GM23338 (cell line): Measurements from ENCODE around the gene DESI2. TPM values are rescaled to one million over a fixed set of nuclear protein-coding genes. Genes with fewer than 3 reads are reported as not detected.
A peak's percentile ranks its signal among the peaks of the same experiment; 100 is the strongest.

Experiments
- ATAC-seq: fragments of 200-7000 bp; cut with Tn5 transposase; 3 replicates; pipeline ENCODE4 v1.9.1; 2020
- DNase-seq: peaks from one replicate; pipeline ENCODE4 v3.0.0-alpha.2; 2015; ENCODE audit warnings: low spot score
- H2AFZ ChIP-seq: fragments of 200-600 bp; sonication (generic); 2 replicates; pipeline ENCODE4 v1.8.0; 2016; ENCODE audit warnings: antibody characterized with exemption, mild to moderate bottlenecking, moderate library complexity
- H3F3A ChIP-seq: fragments of 200-600 bp; sonication (generic); replicated peaks from 2 replicates; pipeline ENCODE4 v1.8.0; 2017; ENCODE audit warnings: antibody characterized with exemption, mixed run types, low read depth
- H3K27ac ChIP-seq: fragments of 200-600 bp; sonication (generic); 2 replicates; pipeline ENCODE4 v1.6.1; 2016; ENCODE audit warnings: low read depth
- H3K27me3 ChIP-seq: fragments of 200-600 bp; sonication (generic); 2 replicates; pipeline ENCODE4 v1.8.0; 2016; ENCODE audit warnings: mild to moderate bottlenecking, mixed run types, moderate library complexity; ENCODE audit not compliant: insufficient read depth
- H3K36me3 ChIP-seq: fragments of 200-600 bp; sonication (generic); 2 replicates; pipeline ENCODE4 v1.8.0; 2016; ENCODE audit warnings: mild to moderate bottlenecking; ENCODE audit not compliant: insufficient read depth
- H3K4me1 ChIP-seq: fragments of 200-600 bp; sonication (generic); 2 replicates; pipeline ENCODE4 v1.8.0; 2016; ENCODE audit warnings: mild to moderate bottlenecking, moderate library complexity; ENCODE audit not compliant: insufficient read depth
- H3K4me2 ChIP-seq: fragments of 200-600 bp; sonication (generic); 2 replicates; pipeline ENCODE4 v1.7.1; 2017; ENCODE audit warnings: mixed run types
- H3K4me3 ChIP-seq: fragments of 200-600 bp; sonication (generic); 2 replicates; pipeline ENCODE4 v1.6.1; 2016; ENCODE audit warnings: mixed run types
- H3K79me2 ChIP-seq: fragments of 200-600 bp; sonication (generic); replicated peaks from 2 replicates; pipeline ENCODE4 v1.8.0; 2017; ENCODE audit warnings: mild to moderate bottlenecking; ENCODE audit not compliant: insufficient read depth
- H3K9me2 ChIP-seq: fragments of 200-600 bp; sonication (generic); 2 replicates; pipeline ENCODE4 v1.8.0; 2017; ENCODE audit not compliant: insufficient read depth
- H4K20me1 ChIP-seq: fragments of 200-600 bp; sonication (generic); replicated peaks from 2 replicates; pipeline ENCODE4 v1.8.0; 2017; ENCODE audit warnings: mild to moderate bottlenecking; ENCODE audit not compliant: insufficient read depth
- H3K27ac Mint-ChIP-seq: 2 replicates; pipeline ENCODE4 v1.8.0; 2020; ENCODE audit warnings: inconsistent platforms, mild to moderate bottlenecking, moderate library complexity, mixed read lengths
- H3K27me3 Mint-ChIP-seq: 3 replicates; pipeline ENCODE4 v1.8.0; 2022; ENCODE audit warnings: low read depth, mild to moderate bottlenecking, moderate library complexity, mixed read lengths, inconsistent platforms; ENCODE audit not compliant: insufficient read depth, poor library complexity
- H3K36me3 Mint-ChIP-seq: 3 replicates; pipeline ENCODE4 v1.8.0; 2021; ENCODE audit warnings: low read depth, mild to moderate bottlenecking, inconsistent platforms, moderate library complexity, mixed read lengths
- H3K4me1 Mint-ChIP-seq: 3 replicates; pipeline ENCODE4 v1.8.0; 2020; ENCODE audit warnings: mild to moderate bottlenecking, inconsistent platforms, mixed read lengths
- H3K4me3 Mint-ChIP-seq: 3 replicates; pipeline ENCODE4 v1.8.0; 2021; ENCODE audit warnings: moderate library complexity, mild to moderate bottlenecking, inconsistent platforms, mixed read lengths
- H3K9me3 Mint-ChIP-seq: 3 replicates; pipeline ENCODE4 v1.8.0; 2020; ENCODE audit warnings: moderate library complexity, mild to moderate bottlenecking, inconsistent platforms, mixed read lengths
- polyA plus RNA-seq: library from polyadenylated mRNA; unstranded; fragments of >200 nt; fragmentation: Nextera tagmentation; extraction: Ambion mirVana; gene quantifications from 2 replicates; pipeline ENCODE4 v1.2.1, GENCODE V29; 2016
- total RNA-seq: library from RNA; depleted of rRNA; stranded (reverse); fragments of >200 nt; shearing (Covaris generic); gene quantifications from 2 replicates; pipeline ENCODE4 v1.2.3, GENCODE V29; 2014
- TF ChIP-seq, protein P1 (sequence below), 2 experiments: fragments of 200-600 bp in 1 of 2; sonication (generic) in 1 of 2; conservative IDR thresholded peaks; 2 replicates each; pipeline versions ENCODE4 v1.5.1 to v1.6.1; 2016 to 2017; ENCODE audit warnings: antibody characterized with exemption in 2 of 2, low read depth in 2 of 2, mild to moderate bottlenecking in 2 of 2, moderate library complexity in 1 of 2
- TF ChIP-seq, protein P2 (sequence below): IDR thresholded peaks from one replicate; pipeline ENCODE4 v1.6.1; 2018; ENCODE audit warnings: antibody characterized with exemption; ENCODE audit not compliant: unreplicated experiment
- TF ChIP-seq, protein P3 (sequence below): IDR thresholded peaks from 2 replicates; pipeline ENCODE4 v1.6.1; 2016; ENCODE audit warnings: antibody characterized with exemption

Gene DESI2
- total and polyA plus RNA-seq, 2 experiments from 2014 or later = 145 TPM

DNA sequence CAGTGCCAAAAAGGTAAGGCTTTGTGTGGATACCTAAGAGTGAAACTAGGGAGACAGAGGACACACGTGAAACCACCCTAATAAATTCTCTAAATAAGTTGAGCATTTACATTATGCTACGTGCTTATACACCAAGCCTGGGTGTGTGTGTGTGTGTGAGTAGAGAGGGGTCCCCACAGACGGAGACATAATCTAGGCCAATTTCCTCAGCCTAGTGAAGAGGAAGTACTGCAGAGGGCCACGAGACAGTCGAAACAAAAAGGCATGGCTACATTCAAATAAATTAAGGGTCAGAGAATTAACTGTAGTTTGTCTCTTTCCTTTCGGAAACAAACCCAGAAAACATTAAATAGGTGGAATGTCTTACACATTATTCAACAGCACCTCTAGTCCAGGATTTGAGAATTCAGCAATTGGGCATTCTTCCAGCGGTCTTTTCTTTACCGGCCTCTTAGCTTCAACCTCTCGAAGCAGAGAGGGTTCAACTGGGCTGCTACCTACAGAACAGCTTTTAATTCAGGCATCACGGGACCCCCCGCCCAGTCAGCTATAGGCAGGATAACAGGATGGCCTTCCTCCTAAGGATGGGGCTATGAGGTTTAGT lies 75.0 kb downstream of the DESI2 start:
- Histone ChIP-seq H3K4me1 (peaks cover 6% of the 10 kb centered on the region; the same call in 1 of the 2 replicates), H3F3A (no peaks in the 10 kb centered on the region), H3K79me2 (no peaks in the 10 kb centered on the region), H3K4me2 (no peak overlapping the region), H2AFZ (no peak overlapping the region), H4K20me1 (no peaks in the 10 kb centered on the region; the same call in 1 of the 2 replicates), H3K27ac (no peak overlapping the region), H3K9me2 (no peaks in the 10 kb centered on the region), H3K4me3 (no peak overlapping the region), H3K27me3 (peaks cover 34% of the 10 kb centered on the region), H3K36me3 (no peaks in the 10 kb centered on the region)
- peaks cover 3% of the 10 kb centered on the region; the same call in 1 of the 3 replicates for H3K36me3 Mint-ChIP-seq
- H3K4me1 Mint-ChIP-seq = peaks cover 23% of the 10 kb centered on the region
- ATAC-seq (no peak), DNase-seq (no peak)
- H3K4me3 Mint-ChIP-seq = no peak overlapping the region
- H3K27me3 Mint-ChIP-seq = peaks cover 25% of the 10 kb centered on the region
- TF ChIP-seq, protein P1, sequence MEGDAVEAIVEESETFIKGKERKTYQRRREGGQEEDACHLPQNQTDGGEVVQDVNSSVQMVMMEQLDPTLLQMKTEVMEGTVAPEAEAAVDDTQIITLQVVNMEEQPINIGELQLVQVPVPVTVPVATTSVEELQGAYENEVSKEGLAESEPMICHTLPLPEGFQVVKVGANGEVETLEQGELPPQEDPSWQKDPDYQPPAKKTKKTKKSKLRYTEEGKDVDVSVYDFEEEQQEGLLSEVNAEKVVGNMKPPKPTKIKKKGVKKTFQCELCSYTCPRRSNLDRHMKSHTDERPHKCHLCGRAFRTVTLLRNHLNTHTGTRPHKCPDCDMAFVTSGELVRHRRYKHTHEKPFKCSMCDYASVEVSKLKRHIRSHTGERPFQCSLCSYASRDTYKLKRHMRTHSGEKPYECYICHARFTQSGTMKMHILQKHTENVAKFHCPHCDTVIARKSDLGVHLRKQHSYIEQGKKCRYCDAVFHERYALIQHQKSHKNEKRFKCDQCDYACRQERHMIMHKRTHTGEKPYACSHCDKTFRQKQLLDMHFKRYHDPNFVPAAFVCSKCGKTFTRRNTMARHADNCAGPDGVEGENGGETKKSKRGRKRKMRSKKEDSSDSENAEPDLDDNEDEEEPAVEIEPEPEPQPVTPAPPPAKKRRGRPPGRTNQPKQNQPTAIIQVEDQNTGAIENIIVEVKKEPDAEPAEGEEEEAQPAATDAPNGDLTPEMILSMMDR (conservative IDR thresholded peaks at IDR 0.05; ENCODE audit: low read depth in 2 of 2) = no peak
- TF ChIP-seq, protein P2, sequence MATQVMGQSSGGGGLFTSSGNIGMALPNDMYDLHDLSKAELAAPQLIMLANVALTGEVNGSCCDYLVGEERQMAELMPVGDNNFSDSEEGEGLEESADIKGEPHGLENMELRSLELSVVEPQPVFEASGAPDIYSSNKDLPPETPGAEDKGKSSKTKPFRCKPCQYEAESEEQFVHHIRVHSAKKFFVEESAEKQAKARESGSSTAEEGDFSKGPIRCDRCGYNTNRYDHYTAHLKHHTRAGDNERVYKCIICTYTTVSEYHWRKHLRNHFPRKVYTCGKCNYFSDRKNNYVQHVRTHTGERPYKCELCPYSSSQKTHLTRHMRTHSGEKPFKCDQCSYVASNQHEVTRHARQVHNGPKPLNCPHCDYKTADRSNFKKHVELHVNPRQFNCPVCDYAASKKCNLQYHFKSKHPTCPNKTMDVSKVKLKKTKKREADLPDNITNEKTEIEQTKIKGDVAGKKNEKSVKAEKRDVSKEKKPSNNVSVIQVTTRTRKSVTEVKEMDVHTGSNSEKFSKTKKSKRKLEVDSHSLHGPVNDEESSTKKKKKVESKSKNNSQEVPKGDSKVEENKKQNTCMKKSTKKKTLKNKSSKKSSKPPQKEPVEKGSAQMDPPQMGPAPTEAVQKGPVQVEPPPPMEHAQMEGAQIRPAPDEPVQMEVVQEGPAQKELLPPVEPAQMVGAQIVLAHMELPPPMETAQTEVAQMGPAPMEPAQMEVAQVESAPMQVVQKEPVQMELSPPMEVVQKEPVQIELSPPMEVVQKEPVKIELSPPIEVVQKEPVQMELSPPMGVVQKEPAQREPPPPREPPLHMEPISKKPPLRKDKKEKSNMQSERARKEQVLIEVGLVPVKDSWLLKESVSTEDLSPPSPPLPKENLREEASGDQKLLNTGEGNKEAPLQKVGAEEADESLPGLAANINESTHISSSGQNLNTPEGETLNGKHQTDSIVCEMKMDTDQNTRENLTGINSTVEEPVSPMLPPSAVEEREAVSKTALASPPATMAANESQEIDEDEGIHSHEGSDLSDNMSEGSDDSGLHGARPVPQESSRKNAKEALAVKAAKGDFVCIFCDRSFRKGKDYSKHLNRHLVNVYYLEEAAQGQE = no peak
- no peaks in the 10 kb centered on the region; the same call in 2 of the 3 replicates for H3K9me3 Mint-ChIP-seq
- no peak overlapping the region for H3K27ac Mint-ChIP-seq

DNA sequence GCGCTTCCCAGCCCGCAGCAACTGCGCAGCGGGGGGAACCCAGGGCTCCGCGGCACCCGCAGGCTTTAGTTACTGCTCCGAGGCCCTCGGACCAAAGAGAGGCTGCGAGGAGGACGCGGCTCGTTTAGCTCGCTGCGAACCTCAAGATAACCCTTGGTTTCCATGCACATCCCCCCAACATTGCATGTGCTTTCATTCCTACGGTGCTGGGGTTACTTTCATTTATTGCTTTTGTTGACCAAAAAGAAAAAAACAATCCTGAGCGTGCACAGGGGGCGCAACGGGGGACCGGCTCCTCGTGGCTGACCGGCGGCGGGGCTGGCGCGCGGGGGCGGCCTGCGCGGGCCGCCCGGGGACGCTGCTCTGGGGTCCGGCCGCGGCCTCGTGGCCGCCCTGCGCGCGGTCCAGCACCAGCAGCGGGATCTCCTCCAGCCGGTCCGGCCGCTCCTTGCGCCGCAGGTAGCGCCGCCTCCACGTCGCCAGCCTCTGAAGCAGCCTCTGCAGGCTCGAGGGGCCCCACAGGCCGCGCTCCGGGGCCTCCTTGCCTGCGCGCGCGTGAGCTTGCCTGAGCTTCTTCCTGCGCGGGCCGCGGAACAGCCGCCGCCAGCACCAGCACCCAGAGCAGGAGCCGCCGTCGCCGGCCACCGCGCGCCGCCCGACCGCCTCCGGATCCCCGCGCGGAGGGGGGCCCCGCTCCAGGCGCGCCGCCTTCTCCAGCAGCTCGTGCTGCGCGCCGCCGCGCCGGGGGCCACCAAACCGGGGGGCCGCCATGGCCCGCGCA lies 77.4 kb downstream of the DESI2 start:
- peak overlapping the region; percentile 60 for H3K4me3 ChIP-seq
- H3K36me3 ChIP-seq = no peaks in the 10 kb centered on the region; the same call in 1 of the 2 replicates
- no peaks in the 10 kb centered on the region; the same call in 1 of the 2 replicates for H4K20me1 ChIP-seq
- peaks cover 4% of the 10 kb centered on the region; the same call in 1 of the 2 replicates for H3F3A ChIP-seq
- Mint-ChIP-seq H3K36me3 (peaks cover 10% of the 10 kb centered on the region), H3K9me3 (peaks cover 7% of the 10 kb centered on the region), H3K27me3 (peaks cover 26% of the 10 kb centered on the region), H3K4me3 (peak overlapping the region; percentile 75), H3K4me1 (peaks cover 24% of the 10 kb centered on the region), H3K27ac (no peak overlapping the region)
- no peaks in the 10 kb centered on the region for H3K9me2 ChIP-seq
- peak overlapping the region; percentile 94 for H2AFZ ChIP-seq
- H3K27me3 ChIP-seq = peaks cover 34% of the 10 kb centered on the region
- no peak overlapping the region for H3K27ac ChIP-seq
- H3K4me2 ChIP-seq = peak overlapping the region; percentile 82
- ATAC-seq = peak; percentile 61
- DNase-seq = peak; percentile 73
- TF ChIP-seq, protein P1 (conservative IDR thresholded peaks at IDR 0.05; ENCODE audit: low read depth in 2 of 2) = 0 out of 4 replicates have a peak, but pooled peaks of 1 of the 2 experiments have one; percentile 0
- TF ChIP-seq, protein P3, sequence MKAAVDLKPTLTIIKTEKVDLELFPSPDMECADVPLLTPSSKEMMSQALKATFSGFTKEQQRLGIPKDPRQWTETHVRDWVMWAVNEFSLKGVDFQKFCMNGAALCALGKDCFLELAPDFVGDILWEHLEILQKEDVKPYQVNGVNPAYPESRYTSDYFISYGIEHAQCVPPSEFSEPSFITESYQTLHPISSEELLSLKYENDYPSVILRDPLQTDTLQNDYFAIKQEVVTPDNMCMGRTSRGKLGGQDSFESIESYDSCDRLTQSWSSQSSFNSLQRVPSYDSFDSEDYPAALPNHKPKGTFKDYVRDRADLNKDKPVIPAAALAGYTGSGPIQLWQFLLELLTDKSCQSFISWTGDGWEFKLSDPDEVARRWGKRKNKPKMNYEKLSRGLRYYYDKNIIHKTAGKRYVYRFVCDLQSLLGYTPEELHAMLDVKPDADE = no peak
- no peaks in the 10 kb centered on the region for H3K79me2 ChIP-seq
- peaks cover 13% of the 10 kb centered on the region for H3K4me1 ChIP-seq
